NCI-H510A (cell line): ENCODE measurements around the gene DOCK9.
"Not testable (repeated sequence)": the region's sequence is repeated elsewhere in the genome, so short reads cannot be mapped to it uniquely, and the experiment has no call there.

Experiments
- DNase-seq: peaks from one replicate; lab custom pipeline; 2025; lab: John Stamatoyannopoulos, UW

The DOCK9 gene

GRCh38 chr13:98824376-98825160 is 153.3 kb downstream of the DOCK9 start:
- DNase-seq = no peak

DNA sequence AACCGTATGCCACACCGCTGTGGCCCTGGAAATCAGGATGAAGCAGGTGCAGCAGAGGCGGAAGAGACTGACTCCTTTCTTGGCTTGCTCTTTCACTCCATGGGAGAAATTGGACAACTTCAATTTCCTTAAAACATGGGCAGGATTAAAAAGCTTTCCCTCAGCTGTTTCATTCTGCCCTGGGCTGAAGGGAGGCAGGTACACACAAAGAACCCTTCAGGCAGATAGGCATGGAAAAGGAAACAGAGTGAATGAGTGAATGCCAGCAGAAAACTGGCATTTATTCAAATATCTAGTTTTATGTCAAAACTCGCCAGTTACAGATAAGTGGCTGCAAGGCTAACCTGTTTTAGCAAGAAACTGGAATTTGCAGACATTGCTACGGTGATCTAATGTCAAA is 154.4 kb downstream of the DOCK9 start:
- DNase-seq = no peak

DNA sequence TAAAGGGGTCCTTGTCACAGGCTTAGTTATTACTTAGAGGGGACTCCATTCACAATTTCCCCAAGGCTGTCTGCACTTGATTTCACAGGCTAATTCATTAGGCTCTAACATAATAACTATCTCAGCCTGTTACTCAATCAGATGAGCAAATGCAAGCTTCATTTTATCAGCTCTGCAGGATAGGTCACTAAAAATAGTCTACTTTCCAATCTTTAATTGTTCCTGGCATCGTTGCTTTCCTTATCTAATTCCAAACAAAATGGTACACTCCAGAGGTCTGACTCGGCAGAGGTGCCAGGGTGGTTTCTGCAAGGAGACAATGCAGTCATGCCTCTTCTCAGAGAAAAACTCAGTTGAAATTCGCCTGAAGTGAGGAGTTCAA is 155.6 kb downstream of the DOCK9 start:
- no peak for DNase-seq

DNA sequence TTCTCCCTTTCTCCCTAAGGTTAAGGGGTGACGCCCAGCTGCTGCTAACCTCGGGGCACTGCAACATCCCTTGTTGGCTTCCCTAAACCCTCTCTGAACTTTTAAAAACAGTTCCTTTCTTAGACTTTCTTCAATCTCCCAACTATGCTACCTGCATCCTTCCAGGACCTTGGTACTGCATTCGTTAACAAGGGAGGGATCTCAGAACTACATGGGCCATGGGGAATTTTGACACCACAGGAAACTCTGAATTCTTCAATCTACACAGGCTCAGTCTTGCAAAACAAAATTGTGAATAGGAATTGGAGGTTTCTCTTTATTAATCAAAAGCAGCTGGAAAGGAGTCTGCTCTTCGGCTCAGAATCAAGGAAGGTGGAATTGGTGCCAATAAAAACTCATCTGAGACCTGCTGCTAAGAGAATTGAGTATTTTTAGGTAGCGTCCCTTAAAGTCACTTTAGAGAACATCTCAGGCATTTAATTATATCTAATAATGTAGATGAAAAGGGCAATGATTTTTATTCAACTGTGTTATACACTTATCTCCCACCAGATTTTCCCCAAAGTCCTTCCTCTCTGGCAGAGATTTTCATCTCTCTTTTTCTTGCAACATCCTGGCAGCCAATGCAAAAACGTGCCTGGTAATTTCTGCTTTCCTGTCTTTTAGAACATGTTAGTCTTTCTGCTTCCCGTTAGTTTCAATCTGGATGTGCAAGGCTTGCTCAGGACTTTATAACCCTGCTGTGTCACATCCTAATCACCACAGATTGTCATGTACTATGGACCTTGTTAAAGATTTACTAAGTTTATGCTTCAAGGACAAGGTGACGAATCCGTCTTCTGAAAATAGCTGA is 156.3 kb downstream of the DOCK9 start:
- no peak for DNase-seq

- no peak for DNase-seq
Observed at GRCh38 chr13:98820744-98821371, 157.0 kb downstream of the DOCK9 start.

DNA sequence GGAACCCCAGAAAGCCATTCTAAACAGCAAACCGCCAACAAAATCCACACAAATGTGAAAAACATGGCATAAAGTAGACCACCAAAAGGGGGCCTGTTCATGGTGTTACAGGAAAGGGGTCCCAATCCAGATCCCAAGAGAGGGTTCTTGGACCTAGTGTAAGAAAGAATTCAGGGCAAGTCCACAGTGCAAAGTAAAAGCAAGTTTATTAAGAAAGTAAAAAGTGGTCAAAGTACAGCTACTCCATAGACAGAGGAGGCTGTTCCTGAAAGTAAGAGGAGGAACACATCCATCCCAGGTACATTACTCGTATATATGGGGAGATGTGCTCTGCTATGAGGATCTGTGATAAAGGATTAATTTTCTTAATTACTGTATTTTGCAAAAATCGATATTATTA is 157.6 kb downstream of the DOCK9 start:
- DNase-seq = no peak

DNA sequence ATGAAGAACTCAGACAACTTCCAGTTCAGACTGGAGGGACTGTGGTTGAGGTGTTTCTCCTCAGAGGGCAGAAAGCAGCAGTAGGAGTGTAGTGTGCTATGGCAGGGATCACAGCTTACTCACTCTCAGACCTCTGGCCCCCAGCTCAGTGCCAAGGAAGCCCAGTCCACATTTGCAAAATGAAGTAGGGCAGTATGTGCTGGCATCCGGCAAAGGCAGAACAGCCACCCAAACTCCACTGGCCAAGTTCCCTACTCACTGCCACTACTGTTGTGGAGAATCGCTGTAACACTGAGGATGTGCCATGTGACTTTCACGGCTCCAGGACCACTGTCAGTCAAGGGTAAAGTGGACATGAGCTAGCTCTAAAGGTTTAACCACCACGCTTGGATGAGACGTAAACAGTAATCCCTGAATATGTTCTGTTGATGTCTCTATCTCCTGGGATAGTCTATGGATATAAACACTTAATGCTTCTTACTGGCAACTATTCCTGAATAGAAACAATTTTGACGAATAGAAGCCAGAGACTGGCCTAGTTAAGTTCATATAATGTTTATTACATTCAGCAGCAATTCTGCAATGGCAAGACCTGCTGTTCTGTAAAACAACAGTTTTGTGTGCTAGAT is 158.4 kb downstream of the DOCK9 start:
- no peak for DNase-seq

- no peak for DNase-seq
Observed at GRCh38 chr13:98816406-98816805, 161.5 kb downstream of the DOCK9 start.

GRCh38 chr13:98813993-98814392 is 163.9 kb downstream of the DOCK9 start:
- DNase-seq = no peak

DNA sequence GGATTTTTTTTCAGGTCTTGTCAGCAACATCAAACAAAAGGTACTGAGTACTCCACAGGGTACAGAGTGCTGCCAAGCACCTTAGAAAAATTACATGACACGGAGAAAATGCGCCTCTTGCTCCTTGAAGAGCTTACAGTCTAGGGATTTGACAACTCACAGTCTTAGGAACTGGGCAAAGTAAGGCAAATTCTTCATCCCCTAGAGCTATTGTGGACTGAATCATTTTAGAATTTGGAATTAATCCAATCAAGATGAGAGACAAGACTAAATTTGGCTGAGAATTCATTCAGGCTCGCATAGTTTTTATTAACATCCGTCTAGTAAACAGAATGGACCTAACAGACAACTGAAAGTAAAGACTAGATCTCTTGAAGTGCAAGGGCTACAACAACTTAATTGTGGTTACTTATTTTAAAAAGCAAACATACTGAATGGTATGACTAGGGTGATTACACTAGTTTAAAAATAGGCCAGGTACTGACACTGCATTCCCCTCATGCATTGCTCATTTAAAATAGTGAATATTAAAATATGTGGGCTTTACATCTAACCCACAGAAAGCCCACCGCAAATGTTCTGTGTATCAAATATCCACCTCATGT is 165.6 kb downstream of the DOCK9 start:
- DNase-seq = not testable (repeated sequence)

- DNase-seq = no peak
Observed at GRCh38 chr13:98810746-98811145, 167.1 kb downstream of the DOCK9 start.

DNA sequence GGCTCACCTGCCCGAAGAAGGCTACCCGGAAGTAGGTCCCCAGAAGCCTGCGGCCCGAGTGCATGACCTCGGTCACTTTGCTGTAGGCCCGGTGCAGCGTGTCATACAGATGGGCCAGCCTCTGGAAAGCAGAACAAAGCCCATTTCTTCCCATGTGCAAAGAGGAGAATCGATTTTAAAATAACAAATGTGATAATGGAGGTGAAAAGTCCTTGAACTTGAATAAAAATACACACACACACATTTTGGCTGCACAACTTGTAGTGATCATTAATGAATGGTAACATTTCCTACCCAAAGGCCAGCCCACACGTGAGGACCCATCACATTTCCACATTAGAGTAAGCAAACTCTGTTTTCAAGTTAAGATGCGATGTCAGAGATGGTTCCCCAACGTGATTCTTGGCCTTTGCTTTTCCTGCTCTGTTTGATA is 168.5 kb downstream of the DOCK9 start:
- no peak for DNase-seq

GRCh38 chr13:98807774-98808173 is 170.1 kb downstream of the DOCK9 start:
- DNase-seq = no peak

DNA sequence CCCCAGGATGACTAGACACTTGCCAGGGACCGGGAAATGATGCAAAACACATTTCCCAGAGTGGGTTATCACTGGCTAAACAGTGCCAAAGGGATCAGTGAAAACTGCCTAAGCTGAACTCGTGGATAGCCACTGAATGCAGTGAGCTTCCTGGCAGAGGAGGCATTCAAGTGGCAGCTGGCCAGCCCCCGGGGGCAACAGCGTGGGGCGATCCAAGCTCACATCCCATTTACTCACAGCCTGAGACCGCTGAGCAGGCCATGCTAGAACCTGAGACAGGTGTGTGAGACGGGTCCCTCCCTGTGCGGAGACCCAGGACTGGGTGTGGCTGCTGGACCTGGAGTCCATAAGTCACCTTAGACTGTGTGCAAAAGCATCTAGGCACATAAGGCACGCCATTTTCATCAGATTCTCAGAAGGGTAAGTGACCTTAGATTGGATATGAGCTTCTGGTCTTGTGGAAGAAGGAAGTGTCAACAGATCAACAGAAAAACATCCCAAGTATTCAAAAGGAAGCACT is 173.5 kb downstream of the DOCK9 start:
- DNase-seq = no peak

DNA sequence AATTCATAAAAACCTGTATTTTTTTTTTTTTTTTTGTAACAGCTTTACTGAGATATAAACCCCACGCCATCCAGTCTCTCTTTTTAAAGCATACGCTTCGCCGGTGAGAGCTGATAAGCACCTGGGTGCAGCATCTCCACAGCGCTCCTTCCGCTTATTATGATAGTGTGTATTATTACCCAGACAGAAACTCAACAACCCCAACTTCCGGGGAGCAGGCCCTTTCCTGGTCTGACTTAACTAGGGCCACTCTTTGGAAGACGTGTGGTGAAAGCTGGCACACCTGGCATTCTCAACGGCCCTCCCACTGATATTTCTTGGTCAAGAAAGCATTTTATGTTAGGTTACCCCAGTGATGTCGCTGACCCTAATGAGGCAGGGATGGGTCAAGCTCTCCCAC is 173.9 kb downstream of the DOCK9 start:
- DNase-seq = no peak

GRCh38 chr13:98803111-98803561 is 174.7 kb downstream of the DOCK9 start:
- DNase-seq = no peak

- no peak for DNase-seq
Observed at GRCh38 chr13:98802559-98802958, 175.3 kb downstream of the DOCK9 start.

DNA sequence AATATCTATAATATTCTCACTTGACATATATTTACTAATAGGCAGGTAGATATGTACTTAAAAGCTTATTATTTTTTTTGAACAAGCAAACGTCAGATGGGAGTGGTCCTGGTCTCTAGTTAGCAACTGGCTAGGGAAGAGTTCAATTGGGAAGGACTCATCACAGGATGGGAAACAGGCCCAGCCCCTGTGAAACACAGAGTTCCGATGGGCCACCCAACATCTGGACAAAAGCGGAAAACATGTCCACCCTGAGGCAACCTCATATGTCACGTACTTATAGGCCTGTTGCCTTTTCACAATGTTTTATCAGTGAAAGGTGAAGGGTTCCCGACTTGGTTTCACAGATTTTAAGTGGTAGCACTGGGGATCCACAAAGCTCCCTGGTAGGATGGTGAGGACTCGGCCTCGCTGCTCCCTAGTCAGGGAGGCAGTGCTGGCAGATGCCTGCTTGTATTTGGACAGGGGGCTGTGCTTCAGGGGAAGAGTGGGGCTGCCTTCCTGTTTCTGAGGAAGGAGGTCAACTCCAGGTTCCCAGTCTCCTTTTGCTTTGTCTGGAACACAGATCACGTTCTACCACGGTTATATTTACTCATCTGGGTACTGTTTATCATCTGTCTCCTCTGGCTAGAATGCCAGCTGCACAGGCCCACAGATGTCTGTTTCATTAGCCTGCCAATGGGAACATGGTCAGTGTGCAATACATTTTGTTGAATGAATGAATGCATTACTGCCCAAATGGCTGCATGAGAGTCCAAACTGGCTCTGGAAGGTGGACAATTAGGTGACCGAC is 176.0 kb downstream of the DOCK9 start:
- no peak for DNase-seq

DNA sequence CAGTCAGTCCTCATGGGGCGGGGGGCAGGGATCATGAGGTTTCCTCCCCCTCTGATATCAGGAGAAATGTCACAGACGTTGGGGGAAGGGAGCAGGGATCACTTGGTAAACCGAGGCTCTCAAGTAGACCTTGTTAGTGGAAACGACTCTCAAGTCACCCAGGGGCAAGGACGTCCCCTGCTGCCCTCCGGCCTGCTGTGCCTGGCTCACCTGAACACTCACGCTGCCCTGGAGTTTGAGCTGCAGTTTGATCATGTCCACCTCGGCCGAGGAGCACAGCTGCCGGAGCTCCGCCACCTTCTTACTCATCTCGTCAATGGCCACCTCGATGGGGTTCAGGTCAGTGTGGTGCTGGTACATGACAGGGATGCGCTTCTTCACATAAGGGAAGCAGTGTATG is 177.8 kb downstream of the DOCK9 start:
- DNase-seq = no peak

DNA sequence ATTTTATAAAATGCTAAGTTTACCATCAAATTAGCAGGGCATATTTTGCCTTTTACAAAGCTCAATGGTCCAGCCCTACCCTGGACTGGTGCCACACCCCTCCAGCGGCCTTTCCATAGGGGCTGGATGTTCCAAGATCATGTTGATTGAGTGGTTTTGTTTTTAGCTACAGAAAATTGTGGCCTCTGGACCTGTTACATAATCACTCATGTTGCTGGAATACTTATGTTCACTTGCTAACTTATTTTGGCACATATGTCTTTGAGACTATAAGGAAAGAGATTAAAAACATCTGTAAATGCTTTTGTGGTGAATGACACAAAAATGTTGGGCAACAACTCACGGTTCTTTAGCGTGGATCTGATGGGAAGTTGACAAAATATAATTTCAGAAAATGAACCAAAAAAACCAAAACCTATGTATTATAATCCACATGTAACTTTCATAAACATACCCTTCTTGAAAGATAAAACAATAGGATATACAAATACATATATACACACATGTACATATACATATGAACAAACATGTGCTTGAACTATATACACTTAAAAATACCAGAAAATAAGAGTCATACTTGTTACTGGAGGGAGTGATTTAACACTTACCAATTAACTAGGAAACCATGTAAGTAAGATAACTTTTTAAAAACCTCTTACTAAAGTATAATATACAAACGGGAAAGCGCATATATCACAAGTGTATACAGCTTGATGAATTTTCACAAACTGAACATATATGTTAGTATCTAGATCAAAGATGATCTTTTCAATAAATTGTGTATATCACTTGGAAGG is 178.8 kb downstream of the DOCK9 start:
- no peak for DNase-seq
